SK-N-SH (cell line): ENCODE results near the gene MPDZ. TPM values are rescaled to one million over a fixed set of nuclear protein-coding genes. Genes with fewer than 3 reads are reported as not detected.

Source experiments
- CTCF ChIA-PET: fragments of 300-600, 350-600 bp; formaldehyde crosslinking; extraction: SDS; loops from one replicate; lab custom pipeline; 2021; lab: Yijun Ruan, JAX
- POLR2A ChIA-PET: fragments of 350-600 bp; sonication (Branson Sonifier 250); formaldehyde crosslinking; extraction: SDS; loops from one replicate; lab custom pipeline; 2020; ENCODE audit warnings: antibody characterized with exemption, inconsistent platforms; lab: Yijun Ruan, JAX
- DNase-seq: peaks from one replicate; pipeline ENCODE4 v3.0.0; 2012
- H2AFZ ChIP-seq: fragments of 200-600 bp; sonication (generic); 2 replicates; pipeline ENCODE4 v1.8.1; 2016; ENCODE audit warnings: antibody characterized with exemption, mild to moderate bottlenecking, low read depth
- H3F3A ChIP-seq: fragments of 200-600 bp; sonication (generic); replicated peaks from 2 replicates; pipeline ENCODE3; 2016; ENCODE audit warnings: antibody characterized with exemption, mild to moderate bottlenecking; ENCODE audit not compliant: insufficient read depth
- H3K27ac ChIP-seq, 2 experiments: fragments of 200-500 bp in 1 of 2; fragments of 200-600 bp in 1 of 2; sonication (Bioruptor generic) in 1 of 2; sonication (generic), shearing (Covaris generic) in 1 of 2; 2 replicates each; pipeline versions ENCODE4 v1.5.1 to v1.6.1; 2014 to 2016; ENCODE audit warnings: low read depth in 2 of 2, inconsistent platforms in 1 of 2, low read length in 1 of 2, mild to moderate bottlenecking in 1 of 2, mixed read lengths in 1 of 2
- H3K27me3 ChIP-seq: fragments of 200-600 bp; sonication (generic), shearing (Covaris generic); 2 replicates; pipeline ENCODE4 v1.6.1; 2016; ENCODE audit warnings: mixed run types; ENCODE audit not compliant: insufficient read depth
- H3K36me3 ChIP-seq, 2 experiments: fragments of 200-500 bp in 1 of 2; fragments of 200-600 bp in 1 of 2; sonication (Bioruptor generic) in 1 of 2; sonication (generic) in 1 of 2; replicated peaks in 1 of 2; 2 replicates each; pipeline versions ENCODE3 to v1.5.1; 2014 to 2016; ENCODE audit warnings: low read length in 1 of 2, mild to moderate bottlenecking in 1 of 2; ENCODE audit not compliant: insufficient read depth in 2 of 2, control insufficient read depth in 1 of 2
- H3K4me1 ChIP-seq, 2 experiments: fragments of 200-500 bp in 1 of 2; fragments of 200-600 bp in 1 of 2; sonication (Bioruptor generic) in 1 of 2; sonication (generic), shearing (Covaris generic) in 1 of 2; 2 replicates each; pipeline versions ENCODE4 v1.5.1 to v1.6.1; 2014 to 2016; ENCODE audit warnings: low read depth in 1 of 2, low read length in 1 of 2, mixed run types in 1 of 2; ENCODE audit not compliant: insufficient read depth in 2 of 2, control insufficient read depth in 1 of 2
- H3K4me2 ChIP-seq: fragments of 200-600 bp; sonication (generic), shearing (Covaris generic); 2 replicates; pipeline ENCODE4 v1.6.1; 2017; ENCODE audit warnings: mixed run types
- H3K4me3 ChIP-seq, 2 experiments: fragments of 200-500 bp in 1 of 2; fragments of 200-600 bp in 1 of 2; sonication (Bioruptor generic) in 1 of 2; sonication (generic), shearing (Covaris generic) in 1 of 2; 2 replicates each; pipeline versions ENCODE4 v1.5.1 to v1.8.1; 2014 to 2016; ENCODE audit warnings: low read depth in 2 of 2, inconsistent platforms in 1 of 2, low read length in 1 of 2, mild to moderate bottlenecking in 1 of 2, mixed read lengths in 1 of 2, moderate library complexity in 1 of 2
- H3K79me2 ChIP-seq: fragments of 200-600 bp; sonication (generic); 2 replicates; pipeline ENCODE4 v1.8.1; 2017; ENCODE audit warnings: mild to moderate bottlenecking; ENCODE audit not compliant: insufficient read depth
- H3K9ac ChIP-seq: fragments of 200-600 bp; sonication (generic); 2 replicates; pipeline ENCODE4 v1.6.1; 2017; ENCODE audit warnings: mixed run types
- H3K9me2 ChIP-seq: fragments of 200-600 bp; sonication (generic); 2 replicates; pipeline ENCODE4 v1.6.1; 2017; ENCODE audit warnings: mixed run types
- H3K9me3 ChIP-seq: fragments of 200-600 bp; sonication (generic); 2 replicates; pipeline ENCODE4 v1.6.1; 2017; ENCODE audit warnings: mixed run types, mild to moderate bottlenecking, moderate library complexity
- H4K20me1 ChIP-seq: fragments of 200-600 bp; sonication (generic); 2 replicates; pipeline ENCODE4 v1.6.1; 2017; ENCODE audit warnings: mild to moderate bottlenecking, mixed run types; ENCODE audit not compliant: insufficient read depth
- EZH2phosphoT487 ChIP-seq: fragments of 200-600 bp; sonication (generic); IDR thresholded peaks from 2 replicates; pipeline ENCODE4 v1.6.1; 2017; ENCODE audit warnings: low read depth, mixed run types, mild to moderate bottlenecking, antibody characterized with exemption, moderate library complexity, borderline replicate concordance
- FOSL2 ChIP-seq: IDR thresholded peaks from 2 replicates; pipeline ENCODE4 v1.4.0; 2012; ENCODE audit warnings: low read depth, mild to moderate bottlenecking, moderate library complexity, borderline replicate concordance
- FOXJ3 ChIP-seq: sonication (generic); formaldehyde crosslinking; IDR thresholded peaks from 2 replicates; pipeline ENCODE4 v1.5.1; 2020; ENCODE audit warnings: mild to moderate bottlenecking, missing genetic modification reagents
- FOXM1 ChIP-seq: IDR thresholded peaks from 2 replicates; pipeline ENCODE4 v1.4.0; 2012; ENCODE audit warnings: low read depth, mild to moderate bottlenecking
- GATA2 ChIP-seq: sonication (generic); formaldehyde crosslinking; IDR thresholded peaks from 2 replicates; pipeline ENCODE4 v1.5.0; 2020; ENCODE audit warnings: mild to moderate bottlenecking, missing genetic modification reagents
- IRF3 ChIP-seq: fragments of 150-350 bp; IDR thresholded peaks from 2 replicates; pipeline ENCODE4 v1.6.1; 2016; ENCODE audit warnings: mild to moderate bottlenecking, low read depth, low read length
- JUND ChIP-seq: IDR thresholded peaks from 2 replicates; pipeline ENCODE4 v1.4.0; 2012
- MAX ChIP-seq: IDR thresholded peaks from 2 replicates; pipeline ENCODE4 v1.4.0; 2012; ENCODE audit warnings: low read depth
- NFIC ChIP-seq: IDR thresholded peaks from 2 replicates; pipeline ENCODE4 v1.4.0; 2012; ENCODE audit warnings: borderline replicate concordance
- PBX3 ChIP-seq: IDR thresholded peaks from 2 replicates; pipeline ENCODE4; 2012
- POLR2AphosphoS5 ChIP-seq: IDR thresholded peaks from 2 replicates; pipeline ENCODE4 v1.6.1; 2012; ENCODE audit warnings: low read depth, low read length
- RAD21 ChIP-seq: IDR thresholded peaks from 2 replicates; pipeline ENCODE4 v1.6.1; 2012; ENCODE audit warnings: mild to moderate bottlenecking, low read length
- RCOR1 ChIP-seq: fragments of 150-350 bp; IDR thresholded peaks from 2 replicates; pipeline ENCODE4 v1.6.1; 2017; ENCODE audit warnings: antibody characterized with exemption, low read length
- REST ChIP-seq: IDR thresholded peaks from 2 replicates; pipeline ENCODE4 v1.6.1; 2012; ENCODE audit warnings: mild to moderate bottlenecking, low read depth, low read length, moderate library complexity
- RXRA ChIP-seq: IDR thresholded peaks from 2 replicates; pipeline ENCODE4 v1.4.0; 2012; ENCODE audit warnings: low read depth, mild to moderate bottlenecking, borderline replicate concordance
- SIN3A ChIP-seq: IDR thresholded peaks from 2 replicates; pipeline ENCODE4 v1.6.1; 2012; ENCODE audit warnings: low read depth, mild to moderate bottlenecking, low read length, moderate library complexity, borderline replicate concordance
- TCF12 ChIP-seq: IDR thresholded peaks from 2 replicates; pipeline ENCODE4 v1.4.0; 2012
- YY1 ChIP-seq: IDR thresholded peaks from 2 replicates; pipeline ENCODE4 v1.4.0; 2012; ENCODE audit warnings: low read depth, mild to moderate bottlenecking
- WGBS: methylation state at CpG from one replicate; pipeline ENCODE4 v1.1.6; 2017; ENCODE audit warnings: low lambda C conversion rate; 5-methylcytosine and 5-hydroxymethylcytosine counted together
- polyA plus RNA-seq, 3 experiments: library from polyadenylated mRNA; depleted of rRNA; stranded (reverse); fragments of >200 nt; gene quantifications; 2 replicates each; pipeline ENCODE4 v1.2.3, GENCODE V29; 2012

Gene MPDZ
- polyA plus RNA-seq, 1 of the 3 experiments (the other 2 are of a cell fraction) = 20.5 TPM

GRCh38 chr9:13118313-13118712 lies 161.2 kb downstream of the MPDZ start:
- Histone ChIP-seq H3K27ac (no peak overlapping the region), H3K9ac (no peak overlapping the region), H3K36me3 (peaks cover 35 to 49% of the 10 kb centered on the region in 2 experiments), H4K20me1 (no peaks in the 10 kb centered on the region), H3K9me2 (no peaks in the 10 kb centered on the region), H3K79me2 (no peaks in the 10 kb centered on the region), H3K9me3 (no peaks in the 10 kb centered on the region), H2AFZ (no peak overlapping the region), H3K4me2 (no peak overlapping the region), H3K4me1 (peaks cover 0 to 7% of the 10 kb centered on the region in 2 experiments; a peak in 2 of 4 replicates), H3F3A (no peaks in the 10 kb centered on the region), H3K27me3 (no peaks in the 10 kb centered on the region), H3K4me3 (no peak overlapping the region)
- CTCF ChIA-PET = no interaction called here
- 96% methylated on average over 2 of the region's 2 CpGs for WGBS
- TF ChIP-seq TCF12 (no peak), EZH2phosphoT487 (no peak), FOXM1 (no peak), GATA2 (CRISPR knock-in tag) (no peak), MAX (no peak), REST (no peak), RXRA (no peak), SIN3A (no peak), YY1 (no peak), RCOR1 (no peak), PBX3 (no peak), NFIC (no peak), JUND (no peak), RAD21 (no peak), FOXJ3 (no peak), POLR2AphosphoS5 (no peak), IRF3 (no peak), FOSL2 (no peak)
- POLR2A ChIA-PET = no interaction called here
- DNase-seq = no peak
